ENCODE results near the gene FH. TPM values are rescaled to one million over a fixed set of nuclear protein-coding genes. Genes with fewer than 3 reads are reported as not detected.

The FH gene
- total and polyA plus RNA-seq, 2 of the 13 experiments (the other 11 are each of a cell fraction or from before 2014, with no cell fraction given), result 39.2 to 152 TPM

- TF ChIP-seq TMF1 (CRISPR knock-in tag; IDR thresholded peaks at IDR 0.05; ENCODE audit: low read depth) (no peak), ZNF713 (CRISPR knock-in tag; IDR thresholded peaks at IDR 0.05) (no peak), MTF1 (CRISPR knock-in tag; IDR thresholded peaks at IDR 0.05) (no peak), ZNF777 (CRISPR knock-in tag; IDR thresholded peaks at IDR 0.05) (no peak)
- TF ChIP-seq, protein P1, sequence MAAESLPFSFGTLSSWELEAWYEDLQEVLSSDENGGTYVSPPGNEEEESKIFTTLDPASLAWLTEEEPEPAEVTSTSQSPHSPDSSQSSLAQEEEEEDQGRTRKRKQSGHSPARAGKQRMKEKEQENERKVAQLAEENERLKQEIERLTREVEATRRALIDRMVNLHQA (CRISPR knock-in tag; IDR thresholded peaks at IDR 0.05), result no peak
Measured at GRCh38 chr1:241542199-241542907, 22.8 kb upstream of the FH start (continued).

DNA sequence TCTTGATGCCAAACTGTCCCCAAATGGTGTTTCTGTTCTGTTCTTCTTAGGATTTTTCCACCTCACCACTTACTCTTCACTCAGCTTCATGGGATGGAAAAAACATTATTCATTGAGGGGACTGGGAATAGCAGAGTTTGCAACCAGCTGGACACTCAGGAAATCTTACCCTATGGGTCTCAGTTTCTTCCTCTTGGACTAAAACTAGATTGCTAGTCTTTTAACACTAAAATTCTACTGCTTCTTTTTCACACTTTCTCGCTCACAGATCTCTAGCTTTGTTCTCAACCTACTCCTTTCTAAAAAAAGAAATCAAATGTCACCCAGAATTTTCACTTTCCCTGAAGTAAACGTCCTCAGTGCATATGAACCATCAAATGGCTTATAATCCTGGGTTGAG, 17.4 kb upstream of the FH start:
- intact Hi-C loops (cut with micrococcal nuclease; ENCODE audit: unreplicated experiment) (no loop called here), in situ Hi-C loops (cut with HindIII; ENCODE audit: extremely low pct_ligation_motif_present, low pct_unique_long_range_greater_than_20kb) (loop anchor here (25.0 kb wide), 1 partner anchor 450 kb away; the partner anchor contains the start of gene MAP1LC3C)
- CTCF ChIA-PET (ENCODE audit: low intra/inter-chr PET ratio, low total read pairs), result no interaction called here

More for the DNA sequence above, 17.4 kb upstream of the FH start:
- DNase-seq (ENCODE audit: low spot score) (no peak), ATAC-seq (no peak), FAIRE-seq (no peak)
- no peaks in the 10 kb centered on the region for H4K20me1 ChIP-seq (ENCODE audit: insufficient read depth, low read length)
- no peak overlapping the region for H3K27ac ChIP-seq (ENCODE audit: extremely low read length, insufficient read depth, low read length)
- POLR2A ChIA-PET, result no interaction called here
- no TSS peak for BruUV-seq (replicated peaks)
- H3K4me2 ChIP-seq (ENCODE audit: low read depth, low read length), result no peak overlapping the region
- no peaks in the 10 kb centered on the region for H3K27me3 ChIP-seq (ENCODE audit: control insufficient read depth in 1 of 2, insufficient read depth in 2 of 2, low read length in 2 of 2)
- H3K36me3 ChIP-seq (replicated peaks in 1 of 2; ENCODE audit: control insufficient read depth in 1 of 2, insufficient read depth in 2 of 2, low read length in 2 of 2), result no peaks in the 10 kb centered on the region
- WGBS (ENCODE audit: low lambda C conversion rate), result 4% methylated on average over 2 of the region's 2 CpGs
- H3K79me2 ChIP-seq (ENCODE audit: insufficient read depth, low read length), result no peaks in the 10 kb centered on the region
- no peak overlapping the region for H3K9ac ChIP-seq (ENCODE audit: insufficient read depth, low read depth, low read length)
- no peaks in the 10 kb centered on the region for H3K9me3 ChIP-seq (ENCODE audit: low read length)
- TF ChIP-seq, protein P2, sequence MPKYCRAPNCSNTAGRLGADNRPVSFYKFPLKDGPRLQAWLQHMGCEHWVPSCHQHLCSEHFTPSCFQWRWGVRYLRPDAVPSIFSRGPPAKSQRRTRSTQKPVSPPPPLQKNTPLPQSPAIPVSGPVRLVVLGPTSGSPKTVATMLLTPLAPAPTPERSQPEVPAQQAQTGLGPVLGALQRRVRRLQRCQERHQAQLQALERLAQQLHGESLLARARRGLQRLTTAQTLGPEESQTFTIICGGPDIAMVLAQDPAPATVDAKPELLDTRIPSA (CRISPR knock-in tag; IDR thresholded peaks at IDR 0.05; ENCODE audit: borderline replicate concordance), result no peak
- TF ChIP-seq ATF3 (CRISPR knock-in tag; IDR thresholded peaks at IDR 0.05) (no peak), ZFP41 (CRISPR knock-in tag; IDR thresholded peaks at IDR 0.05; ENCODE audit: borderline replicate concordance) (no peak), ZNF607 (CRISPR knock-in tag; IDR thresholded peaks at IDR 0.05; ENCODE audit: borderline replicate concordance) (no peak), RFX1 (IDR thresholded peaks at IDR 0.05) (no peak), WIZ (CRISPR knock-in tag; IDR thresholded peaks at IDR 0.05) (no peak), PHF8 (CRISPR knock-in tag; IDR thresholded peaks at IDR 0.05) (no peak), SNRNP70 (IDR thresholded peaks at IDR 0.05; ENCODE audit: low read depth, low read length) (no peak)
- H3K4me3 ChIP-seq (replicated peaks in 1 of 3; ENCODE audit: insufficient read depth in 1 of 3, low read depth in 2 of 3, low read length in 3 of 3), result no peak overlapping the region
- no peaks in the 10 kb centered on the region for H3K4me1 ChIP-seq (ENCODE audit: insufficient read depth, low read length)
- H2AFZ ChIP-seq (ENCODE audit: low read length), result no peak overlapping the region
